Hepatocyte (in vitro differentiated cells): Measurements from ENCODE around the gene RAD50.

ENCODE experiments used
- CTCF ChIP-seq: fragments of 200-600 bp; sonication (generic); IDR thresholded peaks from 2 replicates; pipeline ENCODE4 v1.5.1; 2016; ENCODE audit warnings: antibody characterized with exemption, mild to moderate bottlenecking; ENCODE audit not compliant: poor library complexity
- EZH2 ChIP-seq: fragments of 200-600 bp; sonication (generic); IDR thresholded peaks from 2 replicates; pipeline ENCODE4 v1.6.1; 2016; ENCODE audit warnings: antibody characterized with exemption, mild to moderate bottlenecking, borderline replicate concordance
- EZH2phosphoT487 ChIP-seq: fragments of 200-600 bp; sonication (generic); IDR thresholded peaks from one replicate; pipeline ENCODE4 v1.6.1; 2018; ENCODE audit warnings: antibody characterized with exemption, mild to moderate bottlenecking, low read depth, moderate library complexity; ENCODE audit not compliant: unreplicated experiment, severe bottlenecking

GRCh38 chr5:132528866-132529634 is 27.7 kb upstream of the RAD50 start:
- TF ChIP-seq CTCF (no peak), EZH2phosphoT487 (no peak), EZH2 (no peak)
